ENCODE data around the gene RYR2. TPM values are rescaled to one million over a fixed set of nuclear protein-coding genes. Genes with fewer than 3 reads are reported as not detected.

Gene RYR2
- total RNA-seq, 2 donors from 2014 or later: 59.0 to 75.9 TPM

GRCh38 chr1:237503292-237503691, 461.3 kb downstream of the RYR2 start:
- H3K4me1 ChIP-seq (ENCODE audit: control insufficient read depth in 1 of 2, low read depth in 2 of 2): no peaks in the 10 kb centered on the region
- peaks cover 21% of the 10 kb centered on the region for H3K36me3 ChIP-seq
- TF ChIP-seq CTCF (IDR thresholded peaks at IDR 0.05): no peak
- H3K9me3 ChIP-seq: no peaks in the 10 kb centered on the region
- no peak overlapping the region for H3K27ac ChIP-seq
- no peak for ATAC-seq (ENCODE audit: insufficient number of reproducible peaks, low FRiP score, low read depth)
- H3K4me3 ChIP-seq: no peak overlapping the region
- no peak for DNase-seq (ENCODE audit: low spot score)
- no peaks in the 10 kb centered on the region for H3K27me3 ChIP-seq (replicated peaks; ENCODE audit: insufficient read depth)

- H3K4me1 ChIP-seq (ENCODE audit: control insufficient read depth in 1 of 2, low read depth in 2 of 2): no peaks in the 10 kb centered on the region
- ATAC-seq (ENCODE audit: insufficient number of reproducible peaks, low FRiP score, low read depth) (no peak), DNase-seq (ENCODE audit: low spot score) (no peak)
- no peak overlapping the region for H3K4me3 ChIP-seq
- no peak for TF ChIP-seq CTCF (IDR thresholded peaks at IDR 0.05)
- no peaks in the 10 kb centered on the region for H3K9me3 ChIP-seq
- no peak overlapping the region for H3K27ac ChIP-seq
- H3K27me3 ChIP-seq (replicated peaks; ENCODE audit: insufficient read depth): no peaks in the 10 kb centered on the region
- H3K36me3 ChIP-seq: peaks cover 28% of the 10 kb centered on the region
Measured at GRCh38 chr1:237507005-237507404, 465.0 kb downstream of the RYR2 start.

DNA sequence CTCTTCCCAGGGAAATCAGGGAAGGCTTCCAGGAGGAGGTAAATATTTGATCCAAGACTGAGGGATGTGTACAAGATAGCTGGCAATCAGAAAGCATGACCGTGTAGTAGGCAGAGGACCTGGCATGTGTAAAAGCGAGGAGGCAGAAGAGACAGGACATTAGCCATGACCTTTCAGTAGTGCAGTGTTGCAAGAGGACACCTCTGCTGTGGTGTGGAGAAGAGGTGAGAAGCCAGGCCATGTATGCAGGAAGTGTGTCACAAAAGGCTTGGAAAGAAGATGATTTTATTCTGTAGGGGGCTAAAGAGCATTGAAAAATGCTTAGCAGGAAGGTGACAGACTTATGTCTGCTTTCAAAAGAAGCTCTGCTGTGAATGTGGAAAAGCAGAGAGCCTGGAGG, 467.8 kb downstream of the RYR2 start:
- no peak for TF ChIP-seq CTCF (IDR thresholded peaks at IDR 0.05)
- ATAC-seq (ENCODE audit: insufficient number of reproducible peaks, low FRiP score, low read depth) (no peak), DNase-seq (ENCODE audit: low spot score) (no peak)
- H3K27ac ChIP-seq: no peak overlapping the region
- H3K9me3 ChIP-seq: no peaks in the 10 kb centered on the region
- H3K36me3 ChIP-seq: peaks cover 27% of the 10 kb centered on the region
- H3K27me3 ChIP-seq (replicated peaks; ENCODE audit: insufficient read depth): no peaks in the 10 kb centered on the region
- no peaks in the 10 kb centered on the region for H3K4me1 ChIP-seq (ENCODE audit: control insufficient read depth in 1 of 2, low read depth in 2 of 2)
- H3K4me3 ChIP-seq: no peak overlapping the region

DNA sequence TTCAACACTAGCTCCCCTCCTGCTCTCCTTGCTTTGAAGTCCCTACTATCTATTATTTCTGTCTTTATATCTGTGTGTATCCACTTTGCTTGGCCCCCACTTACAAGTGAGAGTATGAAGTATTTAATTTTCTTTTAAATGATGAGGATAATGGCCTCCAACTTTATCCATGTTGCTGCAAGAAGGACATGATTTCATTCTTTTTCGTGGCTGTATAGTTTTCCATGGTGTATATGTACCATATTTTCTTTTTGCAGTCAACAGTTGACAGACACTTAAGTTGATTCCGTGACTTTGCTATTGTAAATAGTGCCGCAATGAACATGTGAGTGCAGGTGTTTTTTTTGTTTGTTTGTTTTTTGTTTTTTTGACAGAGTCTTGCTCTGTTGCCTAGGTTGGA, 483.1 kb downstream of the RYR2 start:
- ATAC-seq (ENCODE audit: insufficient number of reproducible peaks, low FRiP score, low read depth): no peak
- H3K9me3 ChIP-seq: no peaks in the 10 kb centered on the region

DNA sequence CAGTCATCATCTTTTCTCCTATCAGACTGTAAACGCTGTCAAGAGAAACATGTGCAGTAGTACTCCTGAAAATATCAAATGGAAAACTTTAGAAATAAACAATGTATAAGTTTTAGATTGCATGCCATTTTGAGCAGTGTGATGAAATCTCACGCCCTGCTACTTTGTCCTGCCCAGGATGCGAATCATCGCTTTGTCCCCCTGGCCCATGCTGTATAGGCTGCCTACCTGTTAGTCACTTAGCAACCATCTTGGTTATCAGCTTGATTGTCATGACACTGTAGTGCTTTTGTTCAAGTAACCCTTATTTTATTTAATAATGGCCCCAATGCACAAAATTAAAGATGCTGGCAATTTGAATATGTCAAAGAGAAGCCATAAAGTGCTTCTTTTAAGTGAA, 485.8 kb downstream of the RYR2 start:
- DNase-seq (ENCODE audit: low spot score) (no peak), ATAC-seq (ENCODE audit: insufficient number of reproducible peaks, low FRiP score, low read depth) (no peak)
- no peaks in the 10 kb centered on the region for H3K36me3 ChIP-seq
- H3K4me1 ChIP-seq (ENCODE audit: control insufficient read depth in 1 of 2, low read depth in 2 of 2): no peaks in the 10 kb centered on the region
- H3K4me3 ChIP-seq: no peak overlapping the region
- H3K27me3 ChIP-seq (replicated peaks; ENCODE audit: insufficient read depth): no peaks in the 10 kb centered on the region
- no peak overlapping the region for H3K27ac ChIP-seq
- TF ChIP-seq CTCF (IDR thresholded peaks at IDR 0.05): no peak
- no peaks in the 10 kb centered on the region for H3K9me3 ChIP-seq

More for the DNA sequence above, 483.1 kb downstream of the RYR2 start:
- Histone ChIP-seq H3K4me3 (no peak overlapping the region), H3K27ac (no peak overlapping the region), H3K27me3 (replicated peaks; ENCODE audit: insufficient read depth) (no peaks in the 10 kb centered on the region), H3K4me1 (ENCODE audit: control insufficient read depth in 1 of 2, low read depth in 2 of 2) (no peaks in the 10 kb centered on the region), H3K36me3 (peaks cover 4% of the 10 kb centered on the region)
- no peak for DNase-seq (ENCODE audit: low spot score)
- TF ChIP-seq CTCF (IDR thresholded peaks at IDR 0.05): no peak
